RWPE1 (cell line): Measurements from ENCODE around the gene GK.
A peak's percentile ranks its signal among the peaks of the same experiment; 100 is the strongest.

Source experiments
- CTCF ChIA-PET: fragments of 350-600 bp; sonication (Branson Sonifier 250); formaldehyde crosslinking; extraction: SDS; loops from one replicate; lab custom pipeline; 2021; lab: Yijun Ruan, JAX
- POLR2A ChIA-PET: fragments of 400-600 bp; formaldehyde crosslinking; extraction: SDS; loops from one replicate; lab custom pipeline; 2020; ENCODE audit warnings: antibody characterized with exemption; ENCODE audit not compliant: low non-redundant PET; lab: Yijun Ruan, JAX
- DNase-seq: peaks from one replicate; pipeline ENCODE4 v3.0.0; 2012; ENCODE audit warnings: low spot score
- H3K27ac ChIP-seq: fragments of 450-650 bp; 2 replicates; pipeline ENCODE4 v1.5.1; 2017
- TF ChIP-seq, protein P1 (sequence below): fragments of 450-650 bp; conservative IDR thresholded peaks from 2 replicates; pipeline ENCODE4 v1.5.1; 2017; ENCODE audit warnings: low read depth, mild to moderate bottlenecking

Gene GK

DNA sequence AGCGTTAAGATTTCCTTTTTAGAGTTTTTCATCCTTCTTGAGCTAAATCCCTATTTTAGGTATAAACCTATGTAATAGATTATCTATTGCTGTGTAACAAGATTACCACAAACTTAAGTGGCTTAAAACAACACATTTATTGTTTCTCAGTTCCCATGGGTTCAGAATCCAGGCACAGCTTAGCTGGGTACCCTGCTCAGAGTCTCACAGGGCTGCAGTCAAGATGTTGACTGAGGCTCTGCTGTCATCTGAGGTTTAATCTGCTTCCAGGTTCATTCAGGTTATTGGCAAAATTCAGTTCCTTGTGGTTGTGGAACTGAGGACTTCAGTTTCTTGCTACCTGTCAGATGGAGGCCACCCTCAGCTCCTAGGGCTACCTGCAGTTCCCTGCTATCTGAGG lies 60.9 kb downstream of the GK start:
- ChIA-PET CTCF (interaction anchor here (0.5 to 1.7 kb wide), 3 partner anchors 79 to 135 kb away, joined by 3 to 8 read pairs (median 3); no protein-coding TSS in a partner anchor), POLR2A (no interaction called here)
- DNase-seq: no peak
- TF ChIP-seq, protein P1, sequence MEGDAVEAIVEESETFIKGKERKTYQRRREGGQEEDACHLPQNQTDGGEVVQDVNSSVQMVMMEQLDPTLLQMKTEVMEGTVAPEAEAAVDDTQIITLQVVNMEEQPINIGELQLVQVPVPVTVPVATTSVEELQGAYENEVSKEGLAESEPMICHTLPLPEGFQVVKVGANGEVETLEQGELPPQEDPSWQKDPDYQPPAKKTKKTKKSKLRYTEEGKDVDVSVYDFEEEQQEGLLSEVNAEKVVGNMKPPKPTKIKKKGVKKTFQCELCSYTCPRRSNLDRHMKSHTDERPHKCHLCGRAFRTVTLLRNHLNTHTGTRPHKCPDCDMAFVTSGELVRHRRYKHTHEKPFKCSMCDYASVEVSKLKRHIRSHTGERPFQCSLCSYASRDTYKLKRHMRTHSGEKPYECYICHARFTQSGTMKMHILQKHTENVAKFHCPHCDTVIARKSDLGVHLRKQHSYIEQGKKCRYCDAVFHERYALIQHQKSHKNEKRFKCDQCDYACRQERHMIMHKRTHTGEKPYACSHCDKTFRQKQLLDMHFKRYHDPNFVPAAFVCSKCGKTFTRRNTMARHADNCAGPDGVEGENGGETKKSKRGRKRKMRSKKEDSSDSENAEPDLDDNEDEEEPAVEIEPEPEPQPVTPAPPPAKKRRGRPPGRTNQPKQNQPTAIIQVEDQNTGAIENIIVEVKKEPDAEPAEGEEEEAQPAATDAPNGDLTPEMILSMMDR: no peak
- no peak overlapping the region for H3K27ac ChIP-seq

DNA sequence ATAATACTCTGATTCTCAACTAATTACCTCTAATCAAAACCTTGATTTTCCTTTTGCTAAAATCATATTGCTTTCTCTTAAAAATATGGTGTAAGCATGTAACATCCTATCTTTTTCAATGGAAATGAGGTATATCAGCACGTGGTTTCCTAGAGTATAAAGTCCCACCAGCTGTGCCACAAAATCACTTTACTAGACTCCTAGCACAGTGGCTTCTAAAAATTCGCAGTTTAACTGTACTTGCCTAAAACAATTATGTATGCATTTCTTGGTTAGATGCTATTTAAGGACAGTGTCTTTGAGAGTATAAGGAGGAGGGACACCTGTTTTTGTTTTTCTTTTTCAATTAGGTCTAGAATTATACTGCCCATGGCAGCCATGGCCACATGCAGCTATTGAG lies 62.8 kb downstream of the GK start:
- DNase-seq: no peak
- ChIA-PET POLR2A (no interaction called here), CTCF (no interaction called here)
- TF ChIP-seq, protein P1: no peak
- H3K27ac ChIP-seq: no peak overlapping the region

DNA sequence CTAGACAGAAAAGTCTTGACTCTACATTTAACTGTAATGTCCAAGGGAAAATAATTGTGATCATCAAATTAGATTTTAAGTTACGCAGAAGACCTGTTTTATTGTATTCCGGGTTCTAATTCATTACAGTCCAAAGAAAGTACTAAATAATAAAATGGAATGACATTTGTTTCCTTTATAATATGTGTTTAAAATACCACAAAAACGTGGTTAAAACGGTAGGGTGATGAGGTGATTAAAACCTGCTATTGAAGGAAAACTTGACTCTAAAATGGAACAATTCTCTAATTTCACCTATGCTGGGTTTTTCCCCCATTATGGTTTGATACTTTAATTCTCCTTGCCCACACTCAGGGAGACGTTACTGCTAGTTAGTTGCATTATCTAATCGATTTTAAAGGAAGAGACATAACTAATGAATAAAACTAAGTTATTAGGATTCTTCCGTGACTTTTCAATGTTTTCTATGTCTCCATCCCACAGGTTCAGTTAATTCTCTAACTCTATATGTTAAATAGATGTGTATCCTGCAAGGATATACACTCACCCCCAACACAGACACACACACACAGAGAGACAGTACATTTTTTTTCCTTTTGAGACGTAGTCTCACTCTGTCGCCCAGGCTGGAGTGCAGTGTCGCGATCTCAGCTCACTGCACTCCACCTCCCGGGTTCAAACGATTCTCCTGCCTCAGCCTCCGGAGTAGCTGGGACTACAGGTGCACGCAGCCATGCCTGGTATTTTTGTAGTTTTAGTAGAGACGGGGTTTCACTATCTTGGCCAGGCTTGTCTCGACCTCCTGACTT lies 80.8 kb downstream of the GK start:
- DNase-seq: no peak
- H3K27ac ChIP-seq: no peak overlapping the region
- TF ChIP-seq, protein P1: no peak
- ChIA-PET POLR2A (no interaction called here), CTCF (no interaction called here)

DNA sequence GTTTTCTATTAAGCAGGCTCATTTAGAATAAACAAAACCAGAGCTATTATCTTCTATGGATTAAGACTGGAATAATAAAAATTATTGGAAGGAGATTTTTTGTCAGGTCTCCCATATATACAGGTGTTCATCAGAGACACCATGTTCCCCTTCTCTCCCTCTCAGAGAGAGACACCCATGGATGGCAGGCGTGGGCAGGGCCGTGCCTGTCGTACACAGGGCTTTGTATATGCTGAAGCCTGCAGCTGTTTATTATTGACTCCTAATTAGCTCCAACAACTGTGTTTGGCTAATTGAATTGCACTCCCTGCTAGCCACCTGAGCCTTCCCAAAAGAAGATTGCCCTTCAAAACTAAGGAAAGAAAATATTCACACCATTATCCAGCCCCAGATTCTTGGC lies 81.6 kb downstream of the GK start:
- TF ChIP-seq, protein P1: no peak
- DNase-seq: no peak
- no peak overlapping the region for H3K27ac ChIP-seq
- CTCF ChIA-PET: no interaction called here
- POLR2A ChIA-PET: no interaction called here

DNA sequence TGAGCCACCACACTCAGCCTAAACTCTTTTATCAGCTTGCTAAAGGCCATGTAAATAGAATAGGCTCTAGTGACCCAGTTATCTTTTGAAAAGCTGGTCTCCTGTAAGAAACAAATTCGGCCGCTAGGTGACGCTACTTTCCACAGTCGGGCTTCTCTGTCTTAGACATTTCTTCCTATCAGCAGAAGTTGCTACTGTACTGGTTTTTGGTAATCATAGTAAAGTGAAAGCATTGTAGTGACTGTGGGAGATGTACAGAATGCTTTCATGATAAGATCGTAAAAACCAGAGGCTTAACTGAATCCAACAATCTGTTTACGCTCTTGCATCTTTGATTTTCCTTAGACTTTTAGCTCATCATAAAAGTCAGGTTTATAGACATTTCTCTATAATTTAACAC lies 82.6 kb downstream of the GK start:
- CTCF ChIA-PET: interaction anchor here (0.5 to 0.6 kb wide), 3 partner anchors 57 to 409 kb away, joined by 3 to 4 read pairs (median 4); no protein-coding TSS in a partner anchor

DNA sequence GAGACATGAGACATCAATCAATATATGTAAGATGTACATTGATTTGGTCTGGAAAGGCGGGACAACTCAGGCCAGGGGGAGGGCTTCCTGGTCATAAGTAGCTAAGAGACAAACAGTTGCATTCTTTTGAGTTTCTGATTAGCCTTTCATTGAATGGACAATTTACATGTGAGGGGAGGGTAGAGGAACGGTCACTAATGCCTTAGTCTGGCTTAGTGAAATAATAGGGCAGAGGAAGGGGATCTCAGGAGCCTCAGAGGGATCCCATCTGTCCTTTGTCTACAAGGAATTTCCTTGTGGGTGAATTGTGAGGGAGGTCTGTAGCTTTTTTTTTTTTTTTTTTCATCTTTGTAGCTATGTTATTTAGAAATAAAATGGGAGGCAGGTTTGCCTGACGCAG lies 88.3 kb downstream of the GK start:
- CTCF ChIA-PET: interaction anchor here (0.6 kb wide), 2 partner anchors 207 to 768 kb away, joined by 3 to 4 read pairs; no protein-coding TSS in a partner anchor
- TF ChIP-seq, protein P1: no peak
- DNase-seq: no peak
- H3K27ac ChIP-seq: no peak overlapping the region
- POLR2A ChIA-PET: no interaction called here

More for the DNA sequence above, 82.6 kb downstream of the GK start:
- peak; percentile 29 for DNase-seq
- TF ChIP-seq, protein P1: peak; percentile 68
- no peak overlapping the region for H3K27ac ChIP-seq
- POLR2A ChIA-PET: no interaction called here
